Tibial artery (tissue), 4 donors: ENCODE data around the gene PPM1J.

Source experiments
- DNase-seq, 2 donors: peaks; one replicate each; pipeline ENCODE4 v3.0.0-alpha.2; 2019
- H3K27ac ChIP-seq, 2 donors: fragments of 200-600 bp; sonication (generic) in 1 of 2; 1 replicate in 1 of 2; 2 replicates in 1 of 2; pipeline ENCODE4 v1.5.1; 2018 to 2019; ENCODE audit warnings: mild to moderate bottlenecking in 1 of 2
- H3K27me3 ChIP-seq, 2 donors: fragments of 200-600 bp; sonication (generic) in 1 of 2; one replicate each; pipeline versions ENCODE4 v1.5.1 to v1.6.0; 2016 to 2019
- H3K36me3 ChIP-seq, 3 donors: fragments of 200-600 bp; sonication (generic) in 2 of 3; one replicate each; pipeline ENCODE4 v1.5.1; 2016 to 2019; ENCODE audit warnings: mild to moderate bottlenecking in 2 of 3
- H3K4me1 ChIP-seq, 4 donors: fragments of 200-600 bp; sonication (generic) in 2 of 4; 1 replicate in 3 of 4; 2 replicates in 1 of 4; pipeline ENCODE4 v1.5.1; 2016 to 2019
- H3K4me3 ChIP-seq, 2 donors: fragments of 200-600 bp; sonication (generic) in 1 of 2; 1 replicate in 1 of 2; 2 replicates in 1 of 2; pipeline ENCODE4 v1.5.1; 2018 to 2019; ENCODE audit warnings: mild to moderate bottlenecking in 2 of 2
- H3K9me3 ChIP-seq, 3 donors: fragments of 200-600 bp; sonication (generic) in 1 of 3; one replicate each; pipeline ENCODE4 v1.5.1; 2016 to 2019
- intact Hi-C: fragments of 100-400 bp; cut with DNase I; formaldehyde crosslinking; loops from one replicate; pipeline ENCODE4 v1.15.0; 2023; ENCODE audit warnings: low total_unique reads
- TF ChIP-seq, protein P1 (sequence below), 2 experiments: fragments of 200-600 bp in 1 of 2; fragments of 450-650 bp in 1 of 2; IDR thresholded peaks; one replicate each; pipeline ENCODE4 v1.5.1; 2017 to 2019; ENCODE audit warnings: antibody characterized with exemption in 2 of 2, mild to moderate bottlenecking in 1 of 2, moderate library complexity in 1 of 2

Gene PPM1J

DNA sequence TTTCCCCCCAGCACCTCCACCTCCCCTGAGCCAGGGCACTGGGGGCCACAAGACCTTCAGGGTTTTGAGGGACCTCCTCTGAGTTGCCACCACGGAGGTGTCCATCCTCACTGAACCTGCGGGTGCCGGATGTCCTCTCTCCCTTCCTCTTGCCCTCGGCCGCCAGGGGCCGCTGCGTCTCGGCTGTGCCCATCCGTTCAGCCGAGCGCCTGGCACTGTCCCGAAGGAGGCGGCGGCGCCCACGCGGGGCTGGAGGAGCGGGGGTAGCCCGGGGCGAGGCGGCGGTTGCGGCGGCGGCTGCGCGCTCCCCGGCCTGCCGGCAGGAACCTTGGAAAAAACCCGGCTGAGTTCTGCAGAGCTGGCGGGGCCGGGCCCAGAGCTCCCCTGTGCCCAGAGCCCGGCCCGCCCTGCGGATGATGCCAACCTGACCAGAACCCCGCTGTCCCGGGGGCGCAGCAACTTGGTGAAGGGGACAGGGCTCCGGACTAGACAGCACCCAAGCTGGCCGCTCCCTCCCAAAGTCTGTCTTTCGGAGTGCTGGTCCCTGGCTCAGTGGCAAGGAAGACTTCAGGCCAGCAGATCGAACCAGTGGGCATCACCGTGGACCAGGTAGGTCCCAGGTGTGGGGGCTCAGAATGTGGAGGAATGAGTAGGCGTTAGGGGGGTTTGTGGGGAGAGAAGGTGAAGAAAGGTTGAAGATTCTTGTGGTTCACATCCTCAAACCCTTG, 3.7 kb upstream of the PPM1J start:
- H3K27me3 ChIP-seq, result peaks cover 0 to 25% of the 10 kb centered on the region in 2 donors
- H3K27ac ChIP-seq, result no peak overlapping the region
- intact Hi-C loops, result loop anchor here (5.0 to 10.0 kb wide), 2 partner anchors 83 to 236 kb away; partner anchors contain the start of gene SLC16A1
- peak; percentile 67 to 88 for DNase-seq
- peaks cover 0 to 45% (median 29%) of the 10 kb centered on the region in 4 donors for H3K4me1 ChIP-seq
- TF ChIP-seq, protein P1, sequence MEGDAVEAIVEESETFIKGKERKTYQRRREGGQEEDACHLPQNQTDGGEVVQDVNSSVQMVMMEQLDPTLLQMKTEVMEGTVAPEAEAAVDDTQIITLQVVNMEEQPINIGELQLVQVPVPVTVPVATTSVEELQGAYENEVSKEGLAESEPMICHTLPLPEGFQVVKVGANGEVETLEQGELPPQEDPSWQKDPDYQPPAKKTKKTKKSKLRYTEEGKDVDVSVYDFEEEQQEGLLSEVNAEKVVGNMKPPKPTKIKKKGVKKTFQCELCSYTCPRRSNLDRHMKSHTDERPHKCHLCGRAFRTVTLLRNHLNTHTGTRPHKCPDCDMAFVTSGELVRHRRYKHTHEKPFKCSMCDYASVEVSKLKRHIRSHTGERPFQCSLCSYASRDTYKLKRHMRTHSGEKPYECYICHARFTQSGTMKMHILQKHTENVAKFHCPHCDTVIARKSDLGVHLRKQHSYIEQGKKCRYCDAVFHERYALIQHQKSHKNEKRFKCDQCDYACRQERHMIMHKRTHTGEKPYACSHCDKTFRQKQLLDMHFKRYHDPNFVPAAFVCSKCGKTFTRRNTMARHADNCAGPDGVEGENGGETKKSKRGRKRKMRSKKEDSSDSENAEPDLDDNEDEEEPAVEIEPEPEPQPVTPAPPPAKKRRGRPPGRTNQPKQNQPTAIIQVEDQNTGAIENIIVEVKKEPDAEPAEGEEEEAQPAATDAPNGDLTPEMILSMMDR (IDR thresholded peaks at IDR 0.05), result peak; percentile 82 to 88
- H3K36me3 ChIP-seq, result no peaks in the 10 kb centered on the region
- no peaks in the 10 kb centered on the region for H3K9me3 ChIP-seq
- H3K4me3 ChIP-seq, result peak overlapping the region in 1 of 2 donors; percentile 43

DNA sequence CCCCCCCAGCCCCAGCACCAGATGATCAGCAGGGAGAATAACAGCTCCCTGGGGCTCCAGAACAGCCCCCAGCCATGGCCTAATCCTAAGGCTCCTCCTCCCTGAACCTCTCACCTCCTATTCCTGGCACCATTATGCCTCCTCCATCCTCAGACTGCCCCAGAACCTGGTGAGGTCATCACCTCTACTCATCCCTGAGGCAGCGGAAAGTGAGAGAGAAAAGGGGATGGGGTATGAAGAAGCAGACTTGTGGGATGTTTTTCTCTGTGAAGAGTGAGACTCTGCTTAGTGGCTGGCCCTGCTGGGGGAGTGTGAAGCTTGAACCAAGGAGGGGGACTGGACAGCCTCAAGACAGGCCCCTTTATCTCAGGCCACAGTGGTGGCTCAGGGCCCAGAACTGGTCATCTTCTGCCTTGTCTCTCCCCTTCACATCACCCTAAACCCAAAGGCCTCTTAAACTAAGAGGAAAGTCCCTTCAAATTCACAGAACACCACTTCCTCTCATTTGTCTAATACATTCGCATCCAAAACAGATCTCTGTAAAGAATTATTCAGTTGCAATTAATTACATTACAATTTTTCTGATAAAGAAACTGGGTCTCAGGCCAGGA, 2.2 kb upstream of the PPM1J start:
- Histone ChIP-seq H3K9me3 (no peaks in the 10 kb centered on the region), H3K36me3 (no peaks in the 10 kb centered on the region), H3K4me3 (no peak overlapping the region), H3K4me1 (peaks cover 0 to 41% (median 28%) of the 10 kb centered on the region in 4 donors), H3K27me3 (peaks cover 0 to 20% of the 10 kb centered on the region in 2 donors), H3K27ac (no peak overlapping the region)
- intact Hi-C loops, result loop anchor here (5.0 to 10.0 kb wide), 2 partner anchors 85 to 237 kb away; partner anchors contain the start of gene SLC16A1
- TF ChIP-seq, protein P1 (IDR thresholded peaks at IDR 0.05), result no peak
- no peak for DNase-seq

DNA sequence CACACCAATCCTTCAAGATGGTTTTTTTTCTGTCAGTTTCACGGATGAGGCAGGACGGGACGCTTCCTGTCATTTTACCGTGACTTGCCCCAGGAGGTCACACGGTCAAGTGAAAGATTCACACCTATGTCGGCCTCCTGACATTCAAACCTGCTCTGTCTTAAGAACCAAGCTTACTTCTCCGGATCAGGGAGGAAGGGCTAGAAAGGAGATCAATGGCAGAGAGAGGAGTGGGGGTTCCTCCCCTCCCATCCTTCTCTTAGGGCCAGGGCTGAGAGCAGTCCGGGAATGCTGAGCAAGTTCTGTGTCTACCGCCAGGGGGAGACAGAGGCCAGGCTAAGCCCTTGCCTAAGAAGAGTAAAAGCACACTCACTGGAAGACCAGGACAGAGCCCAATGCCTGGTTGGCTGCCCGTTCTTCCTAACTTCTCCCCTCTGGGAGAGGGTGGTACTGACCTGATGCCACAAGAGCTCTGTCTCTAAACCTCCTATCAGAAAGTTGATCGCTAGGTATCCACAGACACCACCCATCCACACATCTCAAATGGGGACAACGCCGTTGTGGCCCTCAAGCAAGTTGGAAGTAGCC, 1.1 kb upstream of the PPM1J start:
- peaks cover 0 to 15% of the 10 kb centered on the region in 2 donors for H3K27me3 ChIP-seq
- intact Hi-C loops, result loop anchor here (5.0 to 10.0 kb wide), 2 partner anchors 86 to 239 kb away; partner anchors contain the start of gene SLC16A1
- peak overlapping the region; percentile 60 to 67 for H3K4me3 ChIP-seq

DNA sequence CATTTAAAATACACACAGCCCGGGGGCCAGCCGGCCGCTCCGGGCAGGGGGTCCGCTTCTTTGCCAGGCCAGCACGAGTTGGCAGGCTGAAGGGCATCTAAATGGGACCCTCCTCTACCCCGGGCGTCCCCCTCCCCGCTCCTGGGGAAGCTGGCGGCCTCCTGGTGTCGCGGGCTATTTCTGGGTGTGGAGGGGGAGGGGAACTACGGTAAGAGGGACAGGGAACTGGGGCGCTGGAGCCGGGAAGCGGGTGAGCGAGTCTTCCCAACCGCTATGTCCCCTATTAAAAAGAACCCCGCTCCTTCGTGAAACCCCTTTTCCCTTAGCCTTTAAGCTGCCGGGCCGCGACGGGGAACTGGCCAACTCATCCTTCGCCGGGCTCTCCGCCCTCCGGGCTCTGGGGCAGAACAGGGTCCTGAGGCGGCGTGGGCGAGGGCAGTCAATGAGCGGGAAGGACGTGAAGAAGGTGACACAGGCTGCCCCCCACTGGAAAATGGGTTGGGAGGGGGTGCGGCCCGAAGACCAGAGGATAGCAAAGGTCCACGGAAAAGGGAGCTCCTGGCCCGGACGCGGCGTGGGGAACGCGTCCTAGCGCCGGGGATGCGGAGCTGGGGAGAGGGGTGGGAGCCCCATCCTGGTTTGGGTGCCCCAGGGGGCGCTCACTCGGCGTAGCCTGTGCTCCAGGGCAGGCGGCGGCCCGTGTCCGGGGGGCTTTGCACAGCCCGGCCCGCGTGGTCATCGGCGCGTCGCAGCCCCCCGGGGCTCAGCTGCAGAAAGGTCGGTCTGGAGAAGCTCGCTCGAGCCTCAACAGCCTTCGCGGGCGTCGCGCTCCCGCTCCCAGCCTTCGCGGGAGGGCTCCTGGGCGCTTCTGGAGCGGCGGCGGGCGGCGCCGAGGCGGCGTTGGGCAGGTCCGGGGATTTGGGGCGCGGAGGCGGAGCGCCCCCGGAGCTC, 544 bp downstream of the PPM1J start:
- H3K27ac ChIP-seq, result peak overlapping the region; percentile 39 to 48
- H3K36me3 ChIP-seq, result no peaks in the 10 kb centered on the region
- H3K27me3 ChIP-seq, result peaks cover 0 to 8% of the 10 kb centered on the region in 2 donors
- peaks cover 0 to 38% (median 27%) of the 10 kb centered on the region in 4 donors for H3K4me1 ChIP-seq
- no peaks in the 10 kb centered on the region for H3K9me3 ChIP-seq
- intact Hi-C loops, result loop anchor here (5.0 to 10.0 kb wide), 2 partner anchors 88 to 240 kb away; partner anchors contain the start of gene SLC16A1
- DNase-seq, result peak in 1 of 2 donors; percentile 40
- TF ChIP-seq, protein P1 (IDR thresholded peaks at IDR 0.05), result no peak
- H3K4me3 ChIP-seq, result peak overlapping the region; percentile 60 to 67

More for the DNA sequence above, 1.1 kb upstream of the PPM1J start:
- H3K4me1 ChIP-seq, result peaks cover 0 to 38% (median 27%) of the 10 kb centered on the region in 4 donors
- no peaks in the 10 kb centered on the region for H3K36me3 ChIP-seq
- no peaks in the 10 kb centered on the region for H3K9me3 ChIP-seq
- H3K27ac ChIP-seq, result peak overlapping the region; percentile 64 to 70
- DNase-seq, result peak; percentile 82 to 91
- TF ChIP-seq, protein P1 (IDR thresholded peaks at IDR 0.05), result peak; percentile 93 to 94
